Ascending aorta (tissue), 2 donors: ENCODE data around the gene ZFR2. TPM values are rescaled to one million over a fixed set of nuclear protein-coding genes. Genes with fewer than 3 reads are reported as not detected.

Experiments used
- DNase-seq, 2 donors: peaks; one replicate each; pipeline ENCODE4 v3.0.0-alpha.2; 2019; ENCODE audit warnings: low spot score in 2 of 2
- H3K27ac ChIP-seq, 2 donors: fragments of 200-600 bp; sonication (generic); one replicate each; pipeline ENCODE4 v1.5.1; 2016 to 2017; ENCODE audit warnings: mild to moderate bottlenecking in 1 of 2
- H3K27me3 ChIP-seq: fragments of 200-600 bp; sonication (generic); one replicate; pipeline ENCODE4 v1.5.1; 2017
- H3K36me3 ChIP-seq, 2 donors: fragments of 200-600 bp; sonication (generic); one replicate each; pipeline ENCODE4 v1.5.1; 2016
- H3K4me1 ChIP-seq, 2 donors: fragments of 200-600 bp; sonication (generic); one replicate each; pipeline ENCODE4 v1.5.1; 2016 to 2017; ENCODE audit warnings: mild to moderate bottlenecking in 1 of 2
- H3K4me3 ChIP-seq, 2 donors: fragments of 200-600 bp; sonication (generic); one replicate each; pipeline ENCODE4 v1.5.1; 2016 to 2017; ENCODE audit warnings: mild to moderate bottlenecking in 1 of 2
- H3K9me3 ChIP-seq, 2 donors: fragments of 200-600 bp; sonication (generic); one replicate each; pipeline ENCODE4 v1.5.1; 2016
- CTCF ChIP-seq, 3 experiments: fragments of 200-600 bp in 2 of 3; fragments of 450-650 bp in 1 of 3; sonication (generic) in 2 of 3; IDR thresholded peaks; one replicate each; pipeline ENCODE4 v1.5.1; 2016 to 2019; ENCODE audit warnings: antibody characterized with exemption in 3 of 3, mild to moderate bottlenecking in 1 of 3, moderate library complexity in 1 of 3
- intact Hi-C: fragments of 100-400 bp; cut with DNase I; formaldehyde crosslinking; loops from one replicate; pipeline ENCODE4 v1.15.1; 2023
- total RNA-seq: library from RNA; depleted of rRNA; stranded (reverse); fragments of >200 nt; gene quantifications from one replicate; pipeline ENCODE4 v1.1.0, GENCODE V29; 2016

ZFR2 gene
- total RNA-seq, 1 donor from 2014 or later, result not detected

GRCh38 chr19:3804429-3804828 is 64.4 kb downstream of the ZFR2 start:
- H3K27me3 ChIP-seq, result no peaks in the 10 kb centered on the region
- no peaks in the 10 kb centered on the region for H3K4me1 ChIP-seq
- intact Hi-C loops, result no loop called here

GRCh38 chr19:3803986-3804385 is 64.9 kb downstream of the ZFR2 start:
- no peaks in the 10 kb centered on the region for H3K9me3 ChIP-seq
- no peaks in the 10 kb centered on the region for H3K27me3 ChIP-seq
- no peak overlapping the region for H3K4me3 ChIP-seq
- H3K36me3 ChIP-seq, result no peaks in the 10 kb centered on the region
- intact Hi-C loops, result no loop called here
- H3K4me1 ChIP-seq, result no peaks in the 10 kb centered on the region
- no peak overlapping the region for H3K27ac ChIP-seq
- no peak for DNase-seq
- TF ChIP-seq CTCF (IDR thresholded peaks at IDR 0.05), result no peak

More at GRCh38 chr19:3804429-3804828, 64.4 kb downstream of the ZFR2 start:
- TF ChIP-seq CTCF (IDR thresholded peaks at IDR 0.05), result no peak
- Histone ChIP-seq H3K36me3 (no peaks in the 10 kb centered on the region), H3K27ac (no peak overlapping the region), H3K9me3 (no peaks in the 10 kb centered on the region), H3K4me3 (no peak overlapping the region)
- no peak for DNase-seq

- H3K27ac ChIP-seq, result no peak overlapping the region
- intact Hi-C loops, result no loop called here
- H3K4me1 ChIP-seq, result no peaks in the 10 kb centered on the region
- H3K9me3 ChIP-seq, result no peaks in the 10 kb centered on the region
- H3K36me3 ChIP-seq, result no peaks in the 10 kb centered on the region
- no peak overlapping the region for H3K4me3 ChIP-seq
- H3K27me3 ChIP-seq, result no peaks in the 10 kb centered on the region
- no peak for TF ChIP-seq CTCF (IDR thresholded peaks at IDR 0.05)
- no peak for DNase-seq
These were observed 65.5 kb downstream of the ZFR2 start for GRCh38 chr19:3803114-3803888.

- Histone ChIP-seq H3K4me3 (peak overlapping the region in 1 of 2 donors; percentile 29), H3K4me1 (no peaks in the 10 kb centered on the region), H3K36me3 (no peaks in the 10 kb centered on the region), H3K27ac (no peak overlapping the region), H3K27me3 (no peaks in the 10 kb centered on the region), H3K9me3 (peaks cover 0 to 9% of the 10 kb centered on the region in 2 donors)
- intact Hi-C loops, result no loop called here
- no peak for TF ChIP-seq CTCF (IDR thresholded peaks at IDR 0.05)
- DNase-seq, result no peak
These were observed 67.3 kb downstream of the ZFR2 start for GRCh38 chr19:3801412-3802096.

DNA sequence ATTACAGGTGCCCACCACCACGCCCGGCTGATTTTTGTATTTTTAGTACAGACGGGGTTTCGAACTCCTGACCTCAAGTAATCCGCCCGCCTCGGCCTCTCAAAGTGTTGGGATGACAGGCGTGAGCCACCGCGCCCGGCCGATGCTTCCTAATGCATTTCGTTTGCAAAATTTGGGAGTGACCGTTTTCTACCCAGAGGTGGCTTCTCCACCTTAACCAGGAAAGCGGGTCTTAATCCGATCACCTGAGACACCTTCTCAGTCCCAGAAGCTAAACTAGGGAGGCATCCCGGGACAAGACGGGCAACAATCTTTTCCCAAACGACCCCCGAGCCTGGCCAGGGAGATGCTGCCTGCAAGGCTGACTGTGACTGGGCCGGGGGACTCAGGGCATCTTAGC is 67.8 kb downstream of the ZFR2 start:
- Histone ChIP-seq H3K27me3 (no peaks in the 10 kb centered on the region), H3K4me1 (no peaks in the 10 kb centered on the region), H3K27ac (no peak overlapping the region), H3K9me3 (peaks cover 0 to 12% of the 10 kb centered on the region in 2 donors), H3K4me3 (peak overlapping the region in 1 of 2 donors; percentile 29), H3K36me3 (no peaks in the 10 kb centered on the region)
- DNase-seq, result no peak
- intact Hi-C loops, result no loop called here
- TF ChIP-seq CTCF (IDR thresholded peaks at IDR 0.05), result no peak
